Endothelial cell of umbilical vein (primary cell): Measurements from ENCODE around the gene ZNF768. TPM values are rescaled to one million over a fixed set of nuclear protein-coding genes. Genes with fewer than 3 reads are reported as not detected.

ENCODE experiments used
- Bru-seq: library from RNA; stranded (reverse); fragments of 400-500 nt; gene quantifications from one replicate; lab custom pipeline; 2021; lab: Mats Ljungman, UMichigan
- BruChase-seq, 2 experiments: library from RNA; stranded (reverse); fragments of 400-500 nt; gene quantifications; one replicate each; lab custom pipeline; 2021; lab: Mats Ljungman, UMichigan
- BruUV-seq: library from RNA; stranded (reverse); fragments of 400-500 nt; replicated peaks from 2 replicates; lab custom pipeline; 2021; lab: Mats Ljungman, UMichigan
- CTCF ChIA-PET: fragments of 300-600, 350-600 bp; sonication (Branson Sonifier 250); formaldehyde crosslinking; loops from one replicate; lab custom pipeline; 2021; ENCODE audit warnings: antibody characterized with exemption, inconsistent platforms; lab: Charles Lee
- POLR2A ChIA-PET: fragments of 300-600, 350-600 bp; sonication (Branson Sonifier 250); formaldehyde crosslinking; loops from one replicate; lab custom pipeline; 2021; ENCODE audit warnings: antibody characterized with exemption, inconsistent platforms; lab: Charles Lee
- DNase-seq: peaks from one replicate; pipeline ENCODE4 v3.0.0-alpha.2; 2011; ENCODE audit warnings: low read depth, low spot score
- FAIRE-seq: peaks from 2 replicates; lab custom pipeline; 2011; peaks lifted over from hg19 to GRCh38; lab: Jason Lieb, UNC
- H2AFZ ChIP-seq: 2 replicates; pipeline ENCODE4 v1.6.0; 2012; ENCODE audit warnings: low read depth, low read length, control low read depth, inconsistent platforms
- H3K27ac ChIP-seq: 2 replicates; pipeline ENCODE4 v1.5.1; 2011; ENCODE audit warnings: low read depth, mild to moderate bottlenecking, control low read depth, low read length, moderate library complexity; ENCODE audit not compliant: insufficient read depth
- H3K27me3 ChIP-seq, 2 experiments: 2 replicates each; pipeline versions ENCODE4 v1.6.0 to v1.6.1; 2011; ENCODE audit warnings: low read length in 2 of 2, mixed read lengths in 1 of 2; ENCODE audit not compliant: control insufficient read depth in 2 of 2, insufficient read depth in 2 of 2
- H3K36me3 ChIP-seq, 2 experiments: 2 replicates in 1 of 2; 3 replicates in 1 of 2; pipeline ENCODE4 v1.5.1; 2011; ENCODE audit warnings: low read length in 2 of 2, mild to moderate bottlenecking in 1 of 2, moderate library complexity in 1 of 2; ENCODE audit not compliant: control insufficient read depth in 2 of 2, insufficient read depth in 2 of 2; ENCODE audit errors: extremely low read depth in 1 of 2
- H3K4me1 ChIP-seq: 3 replicates; pipeline ENCODE4 v1.5.1; 2011; ENCODE audit warnings: mild to moderate bottlenecking, low read length; ENCODE audit not compliant: control insufficient read depth, insufficient read depth; ENCODE audit errors: extremely low read depth
- H3K4me2 ChIP-seq: 2 replicates; pipeline ENCODE4 v1.6.1; 2011; ENCODE audit warnings: low read length, control low read depth, mixed read lengths; ENCODE audit not compliant: insufficient read depth
- H3K4me3 ChIP-seq, 3 experiments: fragments of 200-600 bp in 1 of 3; sonication (generic), shearing (Covaris generic) in 1 of 3; replicated peaks in 1 of 3; 2 replicates each; pipeline ENCODE4 v1.5.1; 2011 to 2016; ENCODE audit warnings: control low read depth in 3 of 3, low read length in 3 of 3, mild to moderate bottlenecking in 2 of 3, inconsistent platforms in 1 of 3, low read depth in 1 of 3, moderate library complexity in 1 of 3; ENCODE audit not compliant: insufficient read depth in 1 of 3
- H3K79me2 ChIP-seq: 2 replicates; pipeline ENCODE4 v1.6.0; 2012; ENCODE audit warnings: low read length, inconsistent platforms; ENCODE audit not compliant: control insufficient read depth, insufficient read depth
- H3K9ac ChIP-seq: replicated peaks from 2 replicates; pipeline ENCODE3; 2011; ENCODE audit warnings: low read length, control low read depth; ENCODE audit not compliant: insufficient read depth; ENCODE audit errors: extremely low read depth
- H3K9me1 ChIP-seq: replicated peaks from 3 replicates; pipeline ENCODE4 v1.6.0; 2011; ENCODE audit warnings: mild to moderate bottlenecking, low read length; ENCODE audit not compliant: control insufficient read depth, insufficient read depth; ENCODE audit errors: extremely low read depth
- H3K9me3 ChIP-seq: replicated peaks from 2 replicates; pipeline ENCODE4 v1.5.1; 2012; ENCODE audit warnings: low read length, inconsistent platforms; ENCODE audit not compliant: control insufficient read depth, insufficient read depth
- H4K20me1 ChIP-seq: replicated peaks from 2 replicates; pipeline ENCODE3; 2011; ENCODE audit warnings: mild to moderate bottlenecking, low read length; ENCODE audit not compliant: control insufficient read depth, insufficient read depth; ENCODE audit errors: extremely low read depth
- CTCF ChIP-seq, 2 donors: IDR thresholded peaks; 1 replicate in 1 of 2; 2 replicates in 1 of 2; pipeline ENCODE4 v1.5.1; 2011; ENCODE audit warnings: low read length in 2 of 2, mild to moderate bottlenecking in 2 of 2, moderate library complexity in 2 of 2, control low read depth in 1 of 2, inconsistent platforms in 1 of 2, low read depth in 1 of 2; ENCODE audit not compliant: insufficient read depth in 1 of 2; ENCODE audit errors: extremely low read depth in 1 of 2
- EZH2 ChIP-seq: IDR thresholded peaks from 2 replicates; pipeline ENCODE4 v1.6.1; 2012; ENCODE audit warnings: borderline replicate concordance, low read depth, mild to moderate bottlenecking, moderate library complexity, low read length, inconsistent platforms; ENCODE audit not compliant: severe bottlenecking
- FOS ChIP-seq: IDR thresholded peaks from 2 replicates; pipeline ENCODE4 v1.6.1; 2011; ENCODE audit warnings: mild to moderate bottlenecking, low read length, moderate library complexity, borderline replicate concordance; ENCODE audit not compliant: insufficient read depth
- GATA2 ChIP-seq: IDR thresholded peaks from 2 replicates; pipeline ENCODE4 v1.7.0; 2011; ENCODE audit warnings: low read depth, mild to moderate bottlenecking, moderate library complexity, mixed read lengths, low read length; ENCODE audit not compliant: insufficient read length, insufficient read depth
- JUN ChIP-seq: IDR thresholded peaks from 2 replicates; pipeline ENCODE4 v1.6.1; 2011; ENCODE audit warnings: borderline replicate concordance, low read depth; ENCODE audit not compliant: insufficient read length, insufficient read depth
- MAX ChIP-seq: IDR thresholded peaks from 2 replicates; pipeline ENCODE4 v1.6.1; 2011; ENCODE audit not compliant: insufficient read depth, insufficient read length
- MYC ChIP-seq: IDR thresholded peaks from one replicate; pipeline ENCODE4 v1.6.1; 2011; ENCODE audit warnings: mild to moderate bottlenecking, low read depth, low read length
- POLR2A ChIP-seq: IDR thresholded peaks from 2 replicates; pipeline ENCODE4 v1.6.1; 2012; ENCODE audit warnings: low read depth, mild to moderate bottlenecking, control low read depth, low read length
- POLR2AphosphoS5 ChIP-seq: IDR thresholded peaks from 2 replicates; pipeline ENCODE4 v1.6.1; 2012; ENCODE audit warnings: low read depth, mild to moderate bottlenecking, control low read depth, low read length, moderate library complexity; ENCODE audit not compliant: insufficient read depth
- dilution Hi-C: fragments of 300-500 bp; cut with MboI; formaldehyde crosslinking; loops from one replicate; pipeline ENCODE4 v1.15.0; 2019; ENCODE audit warnings: low sequenced_read_pairs; ENCODE audit not compliant: extremely low pct_ligation_motif_present
- intact Hi-C: fragments of 100-400 bp; cut with micrococcal nuclease; formaldehyde crosslinking; loops from one replicate; pipeline ENCODE4 v1.10.0; 2022
- long read RNA-seq: library from polyadenylated mRNA; stranded (forward); transcript quantifications from one replicate; pipeline ENCODE4 v2.0.0, GENCODE V29; 2021
- polyA minus RNA-seq, 3 experiments: library from RNA; depleted of rRNA, polyadenylated mRNA; stranded (reverse); fragments of >200 nt; gene quantifications; 1 replicate in 1 of 3; 2 replicates in 2 of 3; pipeline ENCODE4 v1.2.3, GENCODE V29; 2011
- polyA plus RNA-seq, 4 experiments: library from polyadenylated mRNA; depleted of rRNA in 3 of 4; stranded (reverse) in 3 of 4; unstranded in 1 of 4; fragments of >200 nt; gene quantifications; 2 replicates each; pipeline versions ENCODE4 v1.2.1 to v1.2.3, GENCODE V29; 2011 to 2012; ENCODE audit warnings: missing spikeins in 1 of 4
- total RNA-seq: library from RNA; stranded (reverse); gene quantifications from 2 replicates; pipeline ENCODE4 v1.2.3, GENCODE V29; 2021

The ZNF768 gene
- 24.7 and 25.1 TPM in 2 replicates for total RNA-seq
- 24.2 and 35.2 TPM in 2 replicates for polyA plus RNA-seq
- 19.2 and 23.6 TPM in 2 replicates for polyA plus RNA-seq (2011; cell fraction: cytosol; rRNA removed)
- polyA plus RNA-seq (2011; cell fraction: nucleus; rRNA removed), result 17.9 and 19.2 TPM in 2 replicates
- polyA plus RNA-seq (2012), result 14.8 and 22.0 TPM in 2 replicates
- polyA minus RNA-seq, result 8.2 and 10.7 TPM in 2 replicates
- polyA minus RNA-seq (2011; cell fraction: cytosol; rRNA and poly(A)+ RNA removed), result 23.0 TPM
- 4.7 and 7.5 TPM in 2 replicates for polyA minus RNA-seq (2011; cell fraction: nucleus; rRNA and poly(A)+ RNA removed)
- percentile 55 among the genes with signal in this experiment for Bru-seq, nascent RNA
- BruChase-seq, experiment 1, labeled RNA remaining after a 6-hour chase, result percentile 84 among the genes with signal in this experiment
- BruChase-seq, experiment 2, labeled RNA remaining after a 2-hour chase, result percentile 77 among the genes with signal in this experiment
- long read RNA-seq, partial matches to known transcripts, result 0 of 11 reads
- long read RNA-seq, other reads (novel, unspliced or antisense), result 10 of 11 reads

GRCh38 chr16:30526137-30526822 is at the start of gene ZNF768:
TSS of gene ZNF768 (minus strand) at chr16:30526566. CDS start at chr16:30526413, 153 bp downstream.
- dilution Hi-C loops, result no loop called here
- TF ChIP-seq GATA2, result no peak
- no peak for TF ChIP-seq JUN
- no peak for TF ChIP-seq MAX
- TF ChIP-seq POLR2AphosphoS5, result no peak
- TF ChIP-seq FOS, result no peak
- no peak for TF ChIP-seq EZH2
- no peak for TF ChIP-seq CTCF (IDR thresholded peaks at IDR 0.05; ENCODE audit: extremely low read depth in 1 of 2, insufficient read depth in 1 of 2, low read depth in 1 of 2, low read length in 2 of 2)
- no peak for TF ChIP-seq MYC
- no peak for TF ChIP-seq POLR2A
- H3K9me1 ChIP-seq, result no peaks in the 10 kb centered on the region
- peak; percentile 27 for DNase-seq
- peak within 1 kb of the TSS; percentile 72 for H2AFZ ChIP-seq
- H3K4me1 ChIP-seq, result peaks cover 4% of the 10 kb centered on the region
- ChIA-PET CTCF (interaction anchor here (1.0 to 1.5 kb wide), 8 partner anchors 9 to 76 kb away, joined by 3 to 14 read pairs (median 4); partner anchors contain the start of gene ZNF747), POLR2A (interaction anchor here (0.6 to 1.3 kb wide), 3 partner anchors 32 to 347 kb away, joined by 3 to 4 read pairs (median 4); partner anchors contain the start of gene ZNF764)
- intact Hi-C loops, result loop anchor here (1.0 to 5.0 kb wide), 5 partner anchors 59 to 171 kb away; partner anchors contain the start of genes FBRS, SRCAP and ZNF785
- no peaks in the 10 kb centered on the region for H4K20me1 ChIP-seq
- H3K36me3 ChIP-seq, result no peaks in the 10 kb centered on the region
- no peaks in the 10 kb centered on the region for H3K9me3 ChIP-seq
- BruUV-seq, result no TSS peak
- no peaks in the 10 kb centered on the region for H3K79me2 ChIP-seq
- FAIRE-seq, result no peak
- H3K9ac ChIP-seq, result peak within 1 kb of the TSS; percentile 73
- H3K4me2 ChIP-seq, result peak within 1 kb of the TSS; percentile 67
- H3K27ac ChIP-seq, result peak within 1 kb of the TSS; percentile 80
- H3K4me3 ChIP-seq, result peak within 1 kb of the TSS; percentile 58 to 67 (median 65)
- no peaks in the 10 kb centered on the region for H3K27me3 ChIP-seq
